ENCODE data around the gene VAV2. TPM values are rescaled to one million over a fixed set of nuclear protein-coding genes. Genes with fewer than 3 reads are reported as not detected.
"Not testable (repeated sequence)": the region's sequence is repeated elsewhere in the genome, so short reads cannot be mapped to it uniquely, and the experiment has no call there.

The VAV2 gene
- total RNA-seq, 4 donors from 2014 or later = 9.1 to 13.5 (median 10.1) TPM

- Histone ChIP-seq H3K4me1 (peaks cover 36 to 61% (median 51%) of the 10 kb centered on the region in 4 donors), H3K36me3 (no peaks in the 10 kb centered on the region), H3K4me3 (no peak overlapping the region), H3K9me3 (no peaks in the 10 kb centered on the region), H3K27me3 (no peaks in the 10 kb centered on the region), H3K27ac (replicated peaks in 1 of 4) (no peak overlapping the region)
- no peak for DNase-seq (ENCODE audit: extremely low spot score)
- 90% methylated on average over 15 of the region's 21 CpGs for WGBS
- TF ChIP-seq POLR2A (IDR thresholded peaks at IDR 0.05; ENCODE audit: low read depth) (no peak), POLR2AphosphoS5 (IDR thresholded peaks at IDR 0.05) (no peak), EP300 (IDR thresholded peaks at IDR 0.05) (no peak), CTCF (IDR thresholded peaks at IDR 0.05) (no peak)
- intact Hi-C loops (cut with DNase I) = no loop called here
Observed at GRCh38 chr9:133960568-133961129, 31.5 kb downstream of the VAV2 start.

- intact Hi-C loops (cut with DNase I) = no loop called here
- H3K27ac ChIP-seq (replicated peaks in 1 of 4) = no peak overlapping the region
- H3K4me3 ChIP-seq = no peak overlapping the region
- TF ChIP-seq CTCF (IDR thresholded peaks at IDR 0.05) = no peak
- no peak for TF ChIP-seq POLR2A (IDR thresholded peaks at IDR 0.05; ENCODE audit: low read depth)
- no peaks in the 10 kb centered on the region for H3K9me3 ChIP-seq
- H3K4me1 ChIP-seq = peaks cover 36 to 64% (median 53%) of the 10 kb centered on the region in 4 donors
- WGBS = 79% methylated on average over 19 of the region's 19 CpGs
- no peaks in the 10 kb centered on the region for H3K36me3 ChIP-seq
- H3K27me3 ChIP-seq = no peaks in the 10 kb centered on the region
- DNase-seq (ENCODE audit: extremely low spot score) = no peak
Observed at GRCh38 chr9:133959966-133960567, 32.1 kb downstream of the VAV2 start.

- H3K27ac ChIP-seq (replicated peaks in 1 of 4) = no peak overlapping the region
- no peak for TF ChIP-seq EP300 (IDR thresholded peaks at IDR 0.05)
- no peak for TF ChIP-seq CTCF (IDR thresholded peaks at IDR 0.05)
- TF ChIP-seq POLR2A (IDR thresholded peaks at IDR 0.05; ENCODE audit: low read depth) = no peak
- no peak for TF ChIP-seq POLR2AphosphoS5 (IDR thresholded peaks at IDR 0.05)
- H3K27me3 ChIP-seq = no peaks in the 10 kb centered on the region
- 94% methylated on average over 9 of the region's 9 CpGs for WGBS
- no peak overlapping the region for H3K4me3 ChIP-seq
- H3K9me3 ChIP-seq = no peaks in the 10 kb centered on the region
- intact Hi-C loops (cut with DNase I) = no loop called here
- H3K36me3 ChIP-seq = no peaks in the 10 kb centered on the region
- no peak for DNase-seq (ENCODE audit: extremely low spot score)
- peaks cover 36 to 70% (median 57%) of the 10 kb centered on the region in 4 donors for H3K4me1 ChIP-seq
Observed at GRCh38 chr9:133959171-133959570, 33.0 kb downstream of the VAV2 start.

GRCh38 chr9:133958756-133959155 lies 33.4 kb downstream of the VAV2 start:
- TF ChIP-seq EP300 (IDR thresholded peaks at IDR 0.05) = no peak
- no peak for TF ChIP-seq POLR2A (IDR thresholded peaks at IDR 0.05; ENCODE audit: low read depth)
- TF ChIP-seq CTCF (IDR thresholded peaks at IDR 0.05) = no peak
- TF ChIP-seq POLR2AphosphoS5 (IDR thresholded peaks at IDR 0.05) = no peak
- no peak for DNase-seq (ENCODE audit: extremely low spot score)
- intact Hi-C loops (cut with DNase I) = no loop called here
- Histone ChIP-seq H3K4me3 (no peak overlapping the region), H3K27me3 (no peaks in the 10 kb centered on the region), H3K4me1 (peaks cover 36 to 70% (median 57%) of the 10 kb centered on the region in 4 donors), H3K27ac (replicated peaks in 1 of 4) (no peak overlapping the region), H3K36me3 (no peaks in the 10 kb centered on the region), H3K9me3 (no peaks in the 10 kb centered on the region)
- WGBS = 78% methylated on average over 6 of the region's 6 CpGs

GRCh38 chr9:133957772-133958171 lies 34.4 kb downstream of the VAV2 start:
- DNase-seq (ENCODE audit: extremely low spot score); H3K9me3 ChIP-seq; H3K27me3 ChIP-seq; H3K4me3 ChIP-seq; H3K36me3 ChIP-seq; H3K27ac ChIP-seq (replicated peaks in 1 of 4); intact Hi-C loops (cut with DNase I): not testable (repeated sequence)
- no CpG with 5 or more reads among the region's 7 CpGs for WGBS
- H3K4me1 ChIP-seq = peaks cover 36 to 68% (median 57%) of the 10 kb centered on the region in 4 donors

All from esophagus muscularis mucosa (tissue), 4 donors.